Lower leg skin (tissue), 3 donors: ENCODE data around the gene RAPH1.
"Not testable (repeated sequence)": the region's sequence is repeated elsewhere in the genome, so short reads cannot be mapped to it uniquely, and the experiment has no call there.

Source experiments
- POLR2A ChIP-seq, 2 donors: fragments of 450-650 bp; IDR thresholded peaks; one replicate each; pipeline ENCODE4 v1.6.1; 2016 to 2017; ENCODE audit warnings: antibody characterized with exemption in 2 of 2, mild to moderate bottlenecking in 1 of 2, moderate library complexity in 1 of 2
- TF ChIP-seq, protein P1 (sequence below), 3 donors: fragments of 450-650 bp; IDR thresholded peaks; one replicate each; pipeline ENCODE4 v1.5.1; 2016; ENCODE audit warnings: antibody characterized with exemption in 3 of 3, mild to moderate bottlenecking in 3 of 3, moderate library complexity in 2 of 3

DNA sequence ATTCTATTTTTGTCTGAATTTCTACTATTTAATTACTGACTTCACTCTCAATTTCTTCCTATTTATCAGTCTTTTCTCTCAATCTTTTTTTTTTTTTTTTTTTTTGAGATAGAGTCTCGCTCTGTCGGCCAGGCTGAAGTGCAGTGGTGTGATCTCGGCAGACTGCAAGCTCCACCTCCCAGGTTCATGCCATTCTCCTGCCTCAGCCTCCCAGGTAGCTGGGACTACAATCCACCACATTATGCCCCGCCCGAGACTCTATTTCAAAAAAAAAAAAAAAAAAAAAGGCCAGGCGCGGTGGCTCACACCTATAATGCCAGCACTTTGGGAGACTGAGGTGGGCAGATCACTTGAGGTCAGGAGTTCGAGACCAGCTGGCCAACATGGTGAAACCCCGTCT, 21.8 kb downstream of the RAPH1 start:
- TF ChIP-seq POLR2A (IDR thresholded peaks at IDR 0.05), result not testable (repeated sequence)
- TF ChIP-seq, protein P1, sequence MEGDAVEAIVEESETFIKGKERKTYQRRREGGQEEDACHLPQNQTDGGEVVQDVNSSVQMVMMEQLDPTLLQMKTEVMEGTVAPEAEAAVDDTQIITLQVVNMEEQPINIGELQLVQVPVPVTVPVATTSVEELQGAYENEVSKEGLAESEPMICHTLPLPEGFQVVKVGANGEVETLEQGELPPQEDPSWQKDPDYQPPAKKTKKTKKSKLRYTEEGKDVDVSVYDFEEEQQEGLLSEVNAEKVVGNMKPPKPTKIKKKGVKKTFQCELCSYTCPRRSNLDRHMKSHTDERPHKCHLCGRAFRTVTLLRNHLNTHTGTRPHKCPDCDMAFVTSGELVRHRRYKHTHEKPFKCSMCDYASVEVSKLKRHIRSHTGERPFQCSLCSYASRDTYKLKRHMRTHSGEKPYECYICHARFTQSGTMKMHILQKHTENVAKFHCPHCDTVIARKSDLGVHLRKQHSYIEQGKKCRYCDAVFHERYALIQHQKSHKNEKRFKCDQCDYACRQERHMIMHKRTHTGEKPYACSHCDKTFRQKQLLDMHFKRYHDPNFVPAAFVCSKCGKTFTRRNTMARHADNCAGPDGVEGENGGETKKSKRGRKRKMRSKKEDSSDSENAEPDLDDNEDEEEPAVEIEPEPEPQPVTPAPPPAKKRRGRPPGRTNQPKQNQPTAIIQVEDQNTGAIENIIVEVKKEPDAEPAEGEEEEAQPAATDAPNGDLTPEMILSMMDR (IDR thresholded peaks at IDR 0.05), result not testable (repeated sequence)
